Right cardiac atrium (tissue), 5 donors: ENCODE measurements around the gene FAM210B. TPM values are rescaled to one million over a fixed set of nuclear protein-coding genes. Genes with fewer than 3 reads are reported as not detected.

Experiments
- ATAC-seq, 2 donors: fragments of 200-7000 bp; cut with Tn5 transposase; one replicate each; pipeline versions ENCODE4 v1.8.0 to v1.9.1; 2020; ENCODE audit warnings: moderate library complexity in 2 of 2, mild to moderate bottlenecking in 1 of 2
- DNase-seq, 3 donors: peaks; one replicate each; pipeline ENCODE4 v3.0.0-alpha.2; 2020
- H3K27ac ChIP-seq: one replicate; pipeline ENCODE4 v1.5.1; 2013; ENCODE audit warnings: mild to moderate bottlenecking, low read length, control low read depth, moderate library complexity
- H3K27me3 ChIP-seq: one replicate; pipeline ENCODE4 v1.6.1; 2013; ENCODE audit not compliant: control insufficient read depth, insufficient read depth
- H3K4me1 ChIP-seq: one replicate; pipeline ENCODE4 v1.6.1; 2013; ENCODE audit warnings: low read length; ENCODE audit not compliant: control insufficient read depth, insufficient read depth
- H3K4me3 ChIP-seq: one replicate; pipeline ENCODE4 v1.5.1; 2013; ENCODE audit warnings: low read length, control low read depth
- H3K9me3 ChIP-seq: one replicate; pipeline ENCODE4 v1.6.1; 2013; ENCODE audit warnings: low read length; ENCODE audit not compliant: control insufficient read depth
- WGBS: extraction: QIAGEN DNeasy Blood & Tissue Kit; methylation state at CpG from one replicate; pipeline ENCODE4 v1.1.7; 2013; 5-methylcytosine and 5-hydroxymethylcytosine counted together
- intact Hi-C, 4 donors: fragments of 100-400 bp; cut with DNase I; formaldehyde crosslinking; loops; one replicate each; pipeline versions ENCODE4 v1.11.0 to v1.14.0; 2022 to 2023
- polyA plus RNA-seq: library from polyadenylated mRNA; stranded (reverse); fragments of 200-250 nt; gene quantifications from one replicate; pipeline ENCODE4 v1.2.3, GENCODE V29; 2013
- total RNA-seq, 4 donors: library from RNA; stranded (reverse); fragmentation: NEBNext Ultra II Directional; extraction: Animal tissue kit (Norgen Biotek cat#: 25700); gene quantifications; one replicate each; pipeline ENCODE4 v1.2.1, GENCODE V29; 2021
- donor health status: healthy with polysubstance abuse.
- donor health status: DM: no; HTN: yes; CAD: no.
- donor health status: DM: no; HTN: no; CAD: no.
- donor health status: DM: no; HTN: yes; CAD: no; lungs with severe emphysema.
- donor health status: DM: yes; HTN: yes; CAD: no.

The FAM210B gene
- total and polyA plus RNA-seq, 5 donors, result 29.4 to 37.9 (median 33.7) TPM

DNA sequence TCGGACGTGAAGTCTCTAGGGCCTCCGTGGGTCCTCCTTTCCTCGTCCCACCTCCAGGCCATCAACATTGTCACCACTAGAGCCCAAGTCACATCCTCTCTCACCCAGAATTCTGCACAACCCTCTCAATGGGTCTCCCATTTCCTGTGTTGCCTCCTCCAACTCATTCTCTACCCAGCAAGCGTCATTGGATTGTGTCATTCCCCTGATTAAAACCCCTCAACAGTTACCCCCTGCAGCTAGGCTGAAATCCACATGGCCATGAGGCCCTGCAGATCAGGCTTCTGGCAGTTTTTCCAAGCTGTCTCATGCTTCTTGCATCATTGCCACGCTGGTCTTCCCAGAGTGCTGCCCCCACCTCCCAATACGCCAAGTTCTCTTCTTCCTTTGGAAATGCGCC lies 12.9 kb upstream of the FAM210B start:
- intact Hi-C loops, result no loop called here
- H3K27me3 ChIP-seq, result no peaks in the 10 kb centered on the region

DNA sequence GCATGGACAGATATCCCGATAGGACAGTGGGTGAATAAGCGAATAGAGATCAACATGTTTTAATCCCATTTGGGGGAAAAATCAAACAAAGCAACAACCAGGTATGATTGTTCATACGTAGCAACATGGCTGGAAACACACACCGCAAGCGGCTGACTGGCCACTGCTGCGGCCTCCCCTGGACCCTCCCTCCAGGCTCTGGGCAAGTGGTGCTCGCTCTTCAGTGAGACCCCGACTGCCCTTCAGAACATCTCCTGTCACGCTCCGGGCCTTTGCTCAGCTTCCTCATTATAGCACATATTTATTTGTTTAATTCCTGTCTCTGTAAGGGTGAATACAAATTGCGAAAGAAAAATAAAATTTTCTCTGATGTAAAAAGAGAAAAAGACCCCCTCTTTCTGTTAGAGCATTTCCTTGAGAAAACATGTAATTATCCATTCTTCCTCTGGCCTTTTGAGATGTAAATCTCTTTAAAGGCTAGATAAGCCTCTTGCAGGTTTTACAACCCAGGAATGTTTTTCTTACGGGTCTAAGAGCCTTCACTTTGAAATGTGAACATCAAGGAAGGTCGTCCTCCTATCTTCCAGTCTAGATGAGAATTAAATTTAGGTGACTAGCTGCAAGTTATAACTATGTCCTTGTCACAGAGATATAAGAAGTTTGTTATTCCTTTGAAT lies 11.0 kb upstream of the FAM210B start:
- ATAC-seq (no peak), DNase-seq (no peak)
- no peaks in the 10 kb centered on the region for H3K4me1 ChIP-seq
- H3K27me3 ChIP-seq, result no peaks in the 10 kb centered on the region
- H3K9me3 ChIP-seq, result no peaks in the 10 kb centered on the region
- no peak overlapping the region for H3K4me3 ChIP-seq
- H3K27ac ChIP-seq, result no peak overlapping the region
- intact Hi-C loops, result no loop called here
- 54% methylated on average over 13 of the region's 13 CpGs for WGBS

More for the DNA sequence above, 12.9 kb upstream of the FAM210B start:
- Histone ChIP-seq H3K9me3 (no peaks in the 10 kb centered on the region), H3K4me1 (no peaks in the 10 kb centered on the region), H3K4me3 (no peak overlapping the region), H3K27ac (no peak overlapping the region)
- DNase-seq (no peak), ATAC-seq (no peak)
- 86% methylated on average over 8 of the region's 8 CpGs for WGBS

DNA sequence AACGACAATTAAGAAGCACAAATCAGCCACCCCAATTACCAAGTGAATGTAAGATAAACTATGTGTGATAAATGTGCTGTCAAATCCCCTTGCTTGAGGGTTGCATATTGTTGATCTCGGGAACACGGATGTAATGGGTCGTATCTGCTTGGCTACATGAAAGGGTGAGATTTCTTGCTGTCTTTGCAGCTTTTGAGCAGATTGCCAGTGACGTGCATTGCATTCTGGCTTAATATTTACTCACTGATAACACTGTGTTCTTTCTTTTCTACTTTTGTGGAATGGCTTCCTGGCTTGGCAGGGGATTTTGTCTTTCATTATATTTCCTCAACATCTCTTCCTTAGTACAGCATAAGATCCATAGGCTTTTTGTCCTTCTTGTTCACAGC lies 10.5 kb upstream of the FAM210B start:
- H3K27me3 ChIP-seq, result no peaks in the 10 kb centered on the region
- intact Hi-C loops, result no loop called here
- DNase-seq, result no peak
- no peaks in the 10 kb centered on the region for H3K9me3 ChIP-seq
- no peaks in the 10 kb centered on the region for H3K4me1 ChIP-seq
- ATAC-seq, result peak in 1 of 2 donors; percentile 47
- no peak overlapping the region for H3K27ac ChIP-seq
- H3K4me3 ChIP-seq, result no peak overlapping the region
- 8% methylated on average over 5 of the region's 5 CpGs for WGBS

DNA sequence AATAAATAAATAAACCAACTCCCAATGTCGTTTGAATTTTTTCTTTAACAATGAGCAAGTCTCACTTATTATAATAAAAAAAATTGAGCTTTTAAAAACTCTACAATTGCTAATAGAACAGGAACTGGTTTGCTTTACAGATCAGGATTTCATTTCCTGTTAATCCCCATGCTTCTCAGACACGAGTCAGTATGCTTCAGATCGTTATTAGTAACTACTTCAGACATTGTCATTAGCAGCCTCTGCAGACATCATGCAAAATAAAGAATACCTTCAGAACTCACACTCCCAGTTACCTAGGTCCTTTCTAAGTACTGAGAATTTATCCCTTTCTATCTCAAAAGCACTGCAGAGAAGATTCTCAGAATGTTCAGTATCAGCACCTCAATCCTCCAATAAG lies 10.0 kb upstream of the FAM210B start:
- WGBS, result 8% methylated on average over 3 of the region's 3 CpGs
- H3K9me3 ChIP-seq, result no peaks in the 10 kb centered on the region
- no peaks in the 10 kb centered on the region for H3K4me1 ChIP-seq
- intact Hi-C loops, result no loop called here
- ATAC-seq (no peak), DNase-seq (no peak)
- H3K27me3 ChIP-seq, result no peaks in the 10 kb centered on the region
- H3K27ac ChIP-seq, result no peak overlapping the region
- no peak overlapping the region for H3K4me3 ChIP-seq

DNA sequence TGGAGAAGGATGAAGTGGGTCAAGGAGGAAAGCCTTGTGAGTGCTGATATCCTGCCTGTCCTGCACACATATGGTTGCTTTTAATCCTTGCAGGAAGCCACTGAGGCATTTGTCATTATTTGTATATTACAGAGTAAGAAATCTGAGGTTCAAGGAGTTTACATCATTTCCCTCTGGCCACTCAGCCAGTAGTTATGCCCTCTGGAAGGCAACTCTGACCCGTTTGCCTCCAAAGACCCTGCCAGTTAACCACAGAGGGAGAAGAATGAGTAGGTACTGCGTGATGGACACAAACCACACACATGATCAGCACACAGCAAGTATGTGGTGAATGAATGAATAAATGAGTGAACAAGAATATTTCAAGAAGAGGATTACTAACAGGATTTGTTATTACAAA lies 7.9 kb upstream of the FAM210B start:
- DNase-seq (no peak), ATAC-seq (no peak)
- H3K4me3 ChIP-seq, result no peak overlapping the region
- WGBS, result 74% methylated on average over 2 of the region's 2 CpGs
- H3K4me1 ChIP-seq, result no peaks in the 10 kb centered on the region
- H3K27ac ChIP-seq, result no peak overlapping the region
- intact Hi-C loops, result no loop called here
- no peaks in the 10 kb centered on the region for H3K27me3 ChIP-seq
- no peaks in the 10 kb centered on the region for H3K9me3 ChIP-seq

DNA sequence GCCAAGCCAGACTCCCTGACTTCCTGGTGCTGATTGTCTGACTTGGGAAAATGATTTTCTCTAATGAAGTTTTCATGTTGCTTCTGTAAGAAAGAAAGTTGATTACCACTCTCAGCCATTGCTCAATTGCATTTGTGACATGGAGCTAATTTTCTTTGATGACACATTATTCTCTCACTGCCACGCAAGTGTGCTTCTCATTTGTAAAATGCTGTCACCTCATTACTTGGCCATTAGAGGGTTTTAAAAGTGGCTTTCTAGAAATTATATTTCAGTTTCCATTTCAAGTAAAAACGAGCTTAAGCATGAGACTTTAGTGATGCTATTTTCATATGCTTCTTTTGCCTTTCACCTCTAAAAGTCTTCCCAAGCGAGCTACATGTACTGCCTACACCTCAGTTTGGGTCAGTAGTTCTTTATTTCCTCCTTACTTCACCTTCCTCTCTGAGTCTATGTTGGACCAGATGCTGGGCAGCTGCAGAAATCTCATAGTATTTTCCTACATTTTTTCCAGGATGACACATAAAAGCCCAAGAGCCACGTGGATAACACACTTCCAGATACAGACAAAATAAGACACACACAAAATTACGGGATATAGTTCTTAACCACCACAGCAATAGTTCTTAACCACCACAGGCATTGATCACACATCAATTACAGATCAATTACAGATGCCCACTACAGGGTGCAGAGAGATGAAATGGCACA lies 6.3 kb upstream of the FAM210B start:
- Histone ChIP-seq H3K4me3 (no peak overlapping the region), H3K27me3 (no peaks in the 10 kb centered on the region), H3K9me3 (no peaks in the 10 kb centered on the region), H3K27ac (no peak overlapping the region), H3K4me1 (no peaks in the 10 kb centered on the region)
- intact Hi-C loops, result no loop called here
- 70% methylated on average over 5 of the region's 5 CpGs for WGBS
- no peak for ATAC-seq
- DNase-seq, result no peak

DNA sequence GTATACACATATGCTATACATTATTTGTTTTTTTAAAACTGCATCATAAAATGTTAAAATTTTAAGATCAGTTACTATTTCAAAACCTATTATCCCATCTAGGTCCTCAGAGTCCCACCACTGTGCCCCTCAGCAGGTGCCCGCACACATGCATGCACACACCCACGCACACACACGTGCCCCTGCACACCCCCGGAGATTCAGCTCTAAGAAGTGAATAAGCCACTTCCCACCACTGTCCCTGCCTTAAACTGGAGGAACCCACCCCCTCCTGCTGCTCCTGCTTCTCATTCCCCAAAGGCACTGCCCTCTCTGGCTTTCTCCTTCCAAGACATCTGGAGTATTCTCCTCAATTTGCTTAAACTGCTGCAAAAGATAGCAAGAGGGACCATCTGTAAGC lies 5.4 kb upstream of the FAM210B start:
- ATAC-seq (no peak), DNase-seq (no peak)
- intact Hi-C loops, result no loop called here
- Histone ChIP-seq H3K27me3 (no peaks in the 10 kb centered on the region), H3K4me1 (no peaks in the 10 kb centered on the region), H3K9me3 (no peaks in the 10 kb centered on the region), H3K4me3 (no peak overlapping the region), H3K27ac (no peak overlapping the region)
- 78% methylated on average over 4 of the region's 4 CpGs for WGBS

DNA sequence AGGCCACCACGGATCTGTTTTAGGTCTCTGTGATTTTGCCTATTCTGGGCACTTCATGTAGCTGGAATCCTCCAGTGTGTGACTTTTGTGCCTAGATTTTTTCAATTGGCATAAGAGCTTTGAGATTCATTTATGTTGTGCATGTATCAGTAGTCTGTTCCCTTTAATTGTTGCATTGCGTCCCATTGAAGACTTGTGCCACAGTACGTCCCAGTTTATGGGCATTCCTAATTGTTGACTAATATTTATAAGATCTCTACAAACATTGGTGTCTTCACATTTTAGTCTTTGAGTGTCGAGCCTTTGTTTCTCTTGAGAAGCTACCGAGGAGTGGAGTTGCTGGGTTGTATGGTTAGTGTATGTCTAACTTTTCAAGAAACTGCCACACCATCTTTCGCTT lies 704 bp upstream of the FAM210B start:
- peaks cover 3% of the 10 kb centered on the region for H3K4me1 ChIP-seq
- no peaks in the 10 kb centered on the region for H3K27me3 ChIP-seq
- intact Hi-C loops, result no loop called here
- no peaks in the 10 kb centered on the region for H3K9me3 ChIP-seq
- 61% methylated on average over 6 of the region's 6 CpGs for WGBS
- no peak for DNase-seq
- H3K27ac ChIP-seq, result no peak overlapping the region
- no peak for ATAC-seq
- peak overlapping the region; percentile 97 for H3K4me3 ChIP-seq

DNA sequence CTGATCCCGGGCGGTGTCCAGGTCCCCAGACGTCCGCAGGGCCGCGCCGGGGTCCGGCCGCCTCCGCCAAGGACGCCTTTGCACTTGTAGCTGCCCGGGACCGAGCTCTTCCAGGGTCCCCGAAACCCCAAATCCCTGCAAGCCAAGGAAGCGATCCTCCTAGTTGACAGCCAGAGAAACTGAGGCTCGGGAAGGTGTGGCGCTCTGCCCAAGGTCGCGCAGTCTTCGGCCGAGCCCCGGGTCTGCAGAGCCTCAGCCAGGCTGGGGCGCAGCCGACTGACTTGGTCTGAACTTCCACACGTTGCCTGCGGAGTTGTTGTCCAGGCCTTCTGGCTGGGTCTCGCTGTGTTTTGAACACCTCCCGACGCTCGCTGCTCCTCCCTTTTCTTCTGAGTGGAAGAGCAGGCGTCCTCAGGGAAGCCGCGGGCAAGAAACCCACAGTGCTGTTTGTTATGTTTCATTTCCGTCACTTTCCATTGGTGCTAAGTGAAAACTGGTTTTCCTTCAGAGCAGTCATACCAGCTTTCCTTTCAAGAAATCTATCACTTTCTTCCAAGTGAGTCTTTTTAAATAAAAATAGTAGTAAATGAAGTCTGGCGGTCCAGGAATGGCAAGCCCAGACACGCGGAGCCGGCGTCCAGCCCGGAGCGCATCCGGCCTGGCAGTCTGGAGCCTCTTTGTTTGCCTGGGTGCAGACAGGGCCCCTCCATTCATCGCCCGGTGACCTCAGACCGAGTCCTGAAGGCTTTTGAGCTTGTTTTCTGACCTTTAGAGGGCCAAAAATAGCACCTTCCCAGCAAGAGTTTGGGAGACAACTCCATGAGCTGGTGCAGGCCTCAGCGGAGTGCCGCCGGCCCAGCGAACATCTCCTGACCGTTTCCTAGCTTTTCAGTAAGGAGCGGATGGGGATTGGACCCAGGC lies 698 bp downstream of the FAM210B start:
- WGBS, result 5% methylated on average over 51 of the region's 51 CpGs
- intact Hi-C loops, result no loop called here
- H3K4me1 ChIP-seq, result peaks cover 3% of the 10 kb centered on the region
- DNase-seq (peak; percentile 65 to 86 (median 82)), ATAC-seq (peak; percentile 65 to 66)
- peak overlapping the region; percentile 97 for H3K4me3 ChIP-seq
- H3K9me3 ChIP-seq, result no peaks in the 10 kb centered on the region
- H3K27me3 ChIP-seq, result no peaks in the 10 kb centered on the region
- peak overlapping the region; percentile 86 for H3K27ac ChIP-seq

DNA sequence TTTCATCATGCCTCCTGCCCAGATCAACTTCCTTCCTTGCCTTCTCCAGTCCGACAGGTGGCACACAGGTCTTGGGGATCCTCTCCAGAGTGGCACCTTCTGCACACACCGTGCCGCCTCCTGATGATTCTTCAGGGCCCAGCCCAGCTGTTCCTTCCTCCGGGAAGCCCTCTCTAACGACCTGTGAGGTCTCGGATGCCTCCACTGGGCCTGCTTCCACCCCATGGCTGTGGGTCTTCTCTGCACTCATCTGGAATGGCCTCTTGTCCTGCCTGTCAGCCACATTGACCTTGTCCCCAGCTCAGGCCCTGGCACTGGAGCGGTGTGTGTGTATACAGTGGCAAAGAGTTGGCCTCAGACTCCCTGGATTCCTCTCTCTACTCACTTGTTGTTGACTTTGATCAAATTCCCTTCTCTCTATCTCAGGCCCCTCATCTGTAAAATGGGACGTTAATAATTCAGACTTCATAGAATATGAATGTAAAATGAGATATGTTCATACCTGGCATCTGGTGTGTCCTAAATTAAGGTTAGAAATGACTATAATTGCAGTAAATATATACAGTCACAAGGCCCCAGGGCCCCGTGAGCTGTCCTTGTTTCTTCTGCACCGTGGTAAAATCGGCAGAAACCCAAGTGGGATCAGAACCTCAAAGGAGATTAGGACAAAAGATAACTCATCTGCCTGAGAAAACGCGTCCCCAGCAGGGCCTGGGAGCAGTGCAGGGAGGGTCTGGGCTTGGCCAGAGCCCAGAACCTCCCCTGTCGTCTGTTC lies 1.5 kb downstream of the FAM210B start:
- H3K4me3 ChIP-seq, result peak overlapping the region; percentile 97
- ATAC-seq (no peak), DNase-seq (no peak)
- 64% methylated on average over 14 of the region's 14 CpGs for WGBS
- H3K9me3 ChIP-seq, result no peaks in the 10 kb centered on the region
- H3K4me1 ChIP-seq, result peaks cover 3% of the 10 kb centered on the region
- peak overlapping the region; percentile 86 for H3K27ac ChIP-seq
- intact Hi-C loops, result no loop called here
- no peaks in the 10 kb centered on the region for H3K27me3 ChIP-seq
